ENCODE measurements around the gene CTSV. TPM values are rescaled to one million over a fixed set of nuclear protein-coding genes. Genes with fewer than 3 reads are reported as not detected.

The CTSV gene
- total RNA-seq, 1 experiment from 2014 or later, result 68.4 TPM

- TF ChIP-seq ATF6 (CRISPR knock-in tag; IDR thresholded peaks at IDR 0.05) (no peak), FOXK1 (CRISPR knock-in tag; IDR thresholded peaks at IDR 0.05) (no peak), RELA (CRISPR knock-in tag; IDR thresholded peaks at IDR 0.05; ENCODE audit: borderline replicate concordance) (no peak), NR1H2 (CRISPR knock-in tag; IDR thresholded peaks at IDR 0.05) (no peak), CTCF (IDR thresholded peaks at IDR 0.05) (no peak), AFF4 (CRISPR knock-in tag; IDR thresholded peaks at IDR 0.05; ENCODE audit: borderline replicate concordance) (no peak), ZNF532 (CRISPR knock-in tag; IDR thresholded peaks at IDR 0.05; ENCODE audit: borderline replicate concordance) (no peak), ZNF671 (CRISPR knock-in tag; IDR thresholded peaks at IDR 0.05) (no peak), HMGXB4 (CRISPR knock-in tag; IDR thresholded peaks at IDR 0.05) (no peak), NR3C1 (CRISPR knock-in tag; conservative IDR thresholded peaks at IDR 0.05; ENCODE audit: low read depth) (no peak), ZNF416 (CRISPR knock-in tag; IDR thresholded peaks at IDR 0.05) (no peak)
Observed at GRCh38 chr9:97073506-97073905, 34.6 kb upstream of the CTSV start (continued).

GRCh38 chr9:97072285-97072776 lies 33.4 kb upstream of the CTSV start:
- no peaks in the 10 kb centered on the region; the same call in 1 of the 2 replicates for H3K27me3 Mint-ChIP-seq (ENCODE audit: low read depth)
- H3K27ac Mint-ChIP-seq, result peak overlapping the region; percentile 3; the same call in 1 of the 2 replicates
- no peak overlapping the region for H3K4me3 Mint-ChIP-seq
- no peak for ATAC-seq
- ChIA-PET POLR2A (no interaction called here), CTCF (no interaction called here)
- TF ChIP-seq JAZF1 (CRISPR knock-in tag; IDR thresholded peaks at IDR 0.05) (no peak), ZNF232 (CRISPR knock-in tag; IDR thresholded peaks at IDR 0.05) (no peak), ATF2 (CRISPR knock-in tag; IDR thresholded peaks at IDR 0.05; ENCODE audit: borderline replicate concordance, low read depth) (no peak), AR (CRISPR knock-in tag; IDR thresholded peaks at IDR 0.05) (no peak), ZNF138 (CRISPR knock-in tag; conservative IDR thresholded peaks at IDR 0.05) (no peak), SMAD4 (CRISPR knock-in tag; IDR thresholded peaks at IDR 0.05) (no peak), RORB (CRISPR knock-in tag; IDR thresholded peaks at IDR 0.05) (no peak), GRHL2 (CRISPR knock-in tag; IDR thresholded peaks at IDR 0.05; ENCODE audit: insufficient replicate concordance, severe bottlenecking) (no peak)
- H3K9me3 Mint-ChIP-seq, result no peaks in the 10 kb centered on the region
- H3K36me3 Mint-ChIP-seq, result no peaks in the 10 kb centered on the region
- no peak for DNase-seq (ENCODE audit: low spot score)
- H3K4me1 Mint-ChIP-seq, result peaks cover 42% of the 10 kb centered on the region

Measured in WTC11 (cell line).